MM.1S (cell line): Measurements from ENCODE around the gene CAPN9.

Experiments used
- CTCF ChIP-seq: fragments of 300-600 bp; sonication (generic); IDR thresholded peaks from 2 replicates; pipeline ENCODE4 v1.5.1; 2016; ENCODE audit warnings: antibody characterized with exemption, low read length, mixed read lengths
- EZH2 ChIP-seq: fragments of 300-600 bp; sonication (generic); optimal IDR thresholded peaks from 2 replicates; pipeline ENCODE3; 2017; ENCODE audit warnings: low read depth, mild to moderate bottlenecking, antibody characterized with exemption, low read length, mixed read lengths

- TF ChIP-seq CTCF: no peak
- TF ChIP-seq EZH2: no peak
These were observed 89.6 kb downstream of the CAPN9 start for GRCh38 chr1:230836793-230837192.
